ENCODE measurements around the gene KIF5C.
A peak's percentile ranks its signal among the peaks of the same experiment; 100 is the strongest.
"Not testable (repeated sequence)": the region's sequence is repeated elsewhere in the genome, so short reads cannot be mapped to it uniquely, and the experiment has no call there.

The KIF5C gene

GRCh38 chr2:148967056-148967455 lies 92.0 kb downstream of the KIF5C start:
- no peak for DNase-seq

- no peak for DNase-seq
Observed at GRCh38 chr2:148967578-148967977, 92.6 kb downstream of the KIF5C start.

GRCh38 chr2:148968301-148968700 lies 93.3 kb downstream of the KIF5C start:
- no peak for DNase-seq

- no peak for DNase-seq
Observed at GRCh38 chr2:148968776-148969319, 93.8 kb downstream of the KIF5C start.

GRCh38 chr2:148969659-148970061 lies 94.6 kb downstream of the KIF5C start:
- no peak for DNase-seq

GRCh38 chr2:148970385-148970784 lies 95.4 kb downstream of the KIF5C start:
- no peak for DNase-seq

GRCh38 chr2:148971547-148971946 lies 96.5 kb downstream of the KIF5C start:
- peak; percentile 8 for DNase-seq

- no peak for DNase-seq
Observed at GRCh38 chr2:148974095-148974494, 99.1 kb downstream of the KIF5C start.

- DNase-seq = no peak
Observed at GRCh38 chr2:148978026-148978685, 103.1 kb downstream of the KIF5C start.

GRCh38 chr2:148978706-148979105 lies 103.7 kb downstream of the KIF5C start:
- DNase-seq = no peak

- no peak for DNase-seq
Observed at GRCh38 chr2:148979164-148979918, 104.3 kb downstream of the KIF5C start.

GRCh38 chr2:148979919-148980277 lies 104.9 kb downstream of the KIF5C start:
- no peak for DNase-seq

GRCh38 chr2:148980496-148980895 lies 105.5 kb downstream of the KIF5C start:
- DNase-seq = not testable (repeated sequence)

GRCh38 chr2:148981324-148981723 lies 106.3 kb downstream of the KIF5C start:
- no peak for DNase-seq

- no peak for DNase-seq
Observed at GRCh38 chr2:148981781-148982180, 106.8 kb downstream of the KIF5C start.

- DNase-seq = no peak
Observed at GRCh38 chr2:148982282-148982681, 107.3 kb downstream of the KIF5C start.

GRCh38 chr2:148983896-148984295 lies 108.9 kb downstream of the KIF5C start:
- DNase-seq = no peak

GRCh38 chr2:148984449-148984848 lies 109.4 kb downstream of the KIF5C start:
- DNase-seq = no peak

- no peak for DNase-seq
Observed at GRCh38 chr2:148987286-148987685, 112.3 kb downstream of the KIF5C start.

- DNase-seq = no peak
Observed at GRCh38 chr2:148988337-148988736, 113.3 kb downstream of the KIF5C start.

- peak; percentile 65 for DNase-seq
Observed at GRCh38 chr2:148989882-148990493, 115.0 kb downstream of the KIF5C start.

- no peak for DNase-seq
Observed at GRCh38 chr2:148990968-148991367, 115.9 kb downstream of the KIF5C start.

GRCh38 chr2:148992448-148992847 lies 117.4 kb downstream of the KIF5C start:
- DNase-seq = no peak

GRCh38 chr2:148993351-148993750 lies 118.3 kb downstream of the KIF5C start:
- no peak for DNase-seq
